ENCODE results near the gene CDC42EP5. TPM values are rescaled to one million over a fixed set of nuclear protein-coding genes. Genes with fewer than 3 reads are reported as not detected.

The CDC42EP5 gene
- total and polyA plus RNA-seq, 7 donors: 1.1 to 7.4 (median 5.0) TPM

GRCh38 chr19:54462655-54463530, 10.2 kb downstream of the CDC42EP5 start:
- intact Hi-C loops (cut with DNase I): loop anchor here in 1 of 2 donors (1.0 to 10.0 kb wide), 2 partner anchors 14 to 478 kb away; partner anchors contain the start of gene LENG8
- peak overlapping the region; percentile 91 for H3K27ac ChIP-seq
- 4 to 5% (median 5%) methylated on average over 59 to 91 of the region's 91 CpGs for WGBS, 3 donors
- ATAC-seq: peak; percentile 17 to 35 (median 24)
- H3K36me3 ChIP-seq (ENCODE audit: insufficient read depth in 1 of 2, low read depth in 1 of 2): peaks cover 4 to 44% of the 10 kb centered on the region in 2 donors
- no peak for TF ChIP-seq CTCF (IDR thresholded peaks at IDR 0.05)
- H3K27me3 ChIP-seq (ENCODE audit: insufficient read depth in 3 of 3, low read length in 2 of 3): peaks cover 0 to 2% (median 0%) of the 10 kb centered on the region in 3 donors
- peak; percentile 82 for DNase-seq
- H3K9me3 ChIP-seq: no peaks in the 10 kb centered on the region
- peaks cover 9% of the 10 kb centered on the region for H3K4me1 ChIP-seq
- peak overlapping the region; percentile 78 for H3K4me3 ChIP-seq

DNA sequence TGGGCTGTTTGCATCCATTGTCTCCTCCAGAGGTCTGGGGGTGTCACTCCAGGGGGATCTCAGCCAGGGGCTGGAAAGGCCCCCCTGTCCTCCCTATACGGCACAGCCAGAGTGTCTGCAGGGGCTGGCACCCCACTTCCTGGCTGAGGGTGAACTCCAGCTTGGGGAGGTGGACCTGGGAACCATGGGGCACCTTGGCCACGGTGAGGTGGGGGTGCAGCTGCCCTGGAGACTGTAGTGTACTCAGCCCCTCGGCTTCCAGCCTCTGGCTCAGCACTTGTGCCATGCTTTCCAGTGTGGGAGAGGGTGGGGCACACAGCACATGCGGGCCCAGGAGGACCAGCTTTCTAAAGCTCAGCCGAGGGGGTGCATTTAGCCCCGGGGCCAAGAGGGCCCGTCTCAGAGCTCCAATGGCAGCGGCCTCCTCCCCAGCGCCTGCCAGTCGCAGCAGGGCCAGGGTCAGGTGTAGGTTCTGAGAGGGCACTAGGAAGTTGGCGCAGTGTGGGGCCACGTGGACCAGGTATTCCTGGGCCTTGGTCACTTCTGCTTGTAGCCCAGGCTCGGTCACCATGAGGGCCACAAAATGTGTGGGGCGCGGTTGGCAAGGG, 10.9 kb downstream of the CDC42EP5 start:
- DNase-seq: peak; percentile 14 to 59
- H3K4me3 ChIP-seq: peak overlapping the region; percentile 78
- peaks cover 9% of the 10 kb centered on the region for H3K4me1 ChIP-seq
- no peak for ATAC-seq
- H3K27me3 ChIP-seq (ENCODE audit: insufficient read depth in 3 of 3, low read length in 2 of 3): peaks cover 0 to 2% (median 0%) of the 10 kb centered on the region in 3 donors
- no peak for TF ChIP-seq CTCF (IDR thresholded peaks at IDR 0.05)
- 55 to 68% (median 61%) methylated on average over 15 of the region's 15 CpGs for WGBS, 3 donors
- no peaks in the 10 kb centered on the region for H3K9me3 ChIP-seq
- intact Hi-C loops (cut with DNase I): loop anchor here in 1 of 2 donors (10.0 kb wide), 1 partner anchor 477 kb away; no protein-coding TSS in a partner anchor
- peak overlapping the region; percentile 91 for H3K27ac ChIP-seq
- H3K36me3 ChIP-seq (ENCODE audit: insufficient read depth in 1 of 2, low read depth in 1 of 2): peaks cover 4 to 52% of the 10 kb centered on the region in 2 donors

GRCh38 chr19:54461613-54462012, 11.5 kb downstream of the CDC42EP5 start:
- H3K36me3 ChIP-seq (ENCODE audit: insufficient read depth in 1 of 2, low read depth in 1 of 2): peaks cover 7 to 57% of the 10 kb centered on the region in 2 donors
- peaks cover 9% of the 10 kb centered on the region for H3K4me1 ChIP-seq
- no peaks in the 10 kb centered on the region for H3K9me3 ChIP-seq
- peaks cover 0 to 2% (median 0%) of the 10 kb centered on the region in 3 donors for H3K27me3 ChIP-seq (ENCODE audit: insufficient read depth in 3 of 3, low read length in 2 of 3)
- TF ChIP-seq CTCF (IDR thresholded peaks at IDR 0.05): no peak
- ATAC-seq (no peak), DNase-seq (no peak)
- H3K4me3 ChIP-seq: no peak overlapping the region
- H3K27ac ChIP-seq: no peak overlapping the region
- intact Hi-C loops (cut with DNase I): loop anchor here in 1 of 2 donors (10.0 kb wide), 1 partner anchor 477 kb away; no protein-coding TSS in a partner anchor
- WGBS, 3 donors: 49 to 76% (median 61%) methylated on average over 3 of the region's 3 CpGs

DNA sequence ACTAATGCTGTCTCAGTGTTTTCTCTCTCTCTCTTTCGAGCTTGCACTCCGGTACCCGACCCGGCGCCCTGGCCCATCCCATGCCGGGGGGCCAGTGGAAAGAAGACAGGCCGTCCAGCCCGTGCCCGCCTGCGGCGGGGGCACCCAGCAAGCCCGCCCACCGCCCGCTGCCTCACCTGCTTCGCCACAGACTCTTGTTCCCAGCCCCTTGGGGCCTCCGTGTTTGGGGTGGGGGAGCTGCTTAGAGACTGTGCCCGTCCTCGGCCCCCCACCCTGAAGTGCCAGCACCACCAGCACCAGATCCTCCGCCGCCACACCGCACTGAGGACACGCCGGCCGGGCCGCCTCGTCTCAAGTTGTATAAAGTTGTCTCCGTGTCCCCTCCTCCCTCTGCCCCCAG, 11.9 kb downstream of the CDC42EP5 start:
- 70 to 76% (median 76%) methylated on average over 24 to 27 of the region's 27 CpGs for WGBS, 3 donors
- Histone ChIP-seq H3K9me3 (no peaks in the 10 kb centered on the region), H3K36me3 (ENCODE audit: insufficient read depth in 1 of 2, low read depth in 1 of 2) (peaks cover 7 to 61% of the 10 kb centered on the region in 2 donors), H3K27ac (no peak overlapping the region), H3K4me1 (peaks cover 9% of the 10 kb centered on the region), H3K27me3 (ENCODE audit: insufficient read depth in 3 of 3, low read length in 2 of 3) (peaks cover 0 to 2% (median 0%) of the 10 kb centered on the region in 3 donors), H3K4me3 (no peak overlapping the region)
- no peak for ATAC-seq
- intact Hi-C loops (cut with DNase I): loop anchor here in 1 of 2 donors (10.0 kb wide), 1 partner anchor 476 kb away; no protein-coding TSS in a partner anchor
- peak; percentile 21 to 57 for DNase-seq
- TF ChIP-seq CTCF (IDR thresholded peaks at IDR 0.05): no peak
